Measurements from ENCODE around the gene TFAP2D. TPM values are rescaled to one million over a fixed set of nuclear protein-coding genes. Genes with fewer than 3 reads are reported as not detected.

TFAP2D gene
- total RNA-seq, 1 donor from 2014 or later: not detected

- ATAC-seq: peak; percentile 74
Observed at GRCh38 chr6:50816115-50816675, 102.9 kb downstream of the TFAP2D start.

DNA sequence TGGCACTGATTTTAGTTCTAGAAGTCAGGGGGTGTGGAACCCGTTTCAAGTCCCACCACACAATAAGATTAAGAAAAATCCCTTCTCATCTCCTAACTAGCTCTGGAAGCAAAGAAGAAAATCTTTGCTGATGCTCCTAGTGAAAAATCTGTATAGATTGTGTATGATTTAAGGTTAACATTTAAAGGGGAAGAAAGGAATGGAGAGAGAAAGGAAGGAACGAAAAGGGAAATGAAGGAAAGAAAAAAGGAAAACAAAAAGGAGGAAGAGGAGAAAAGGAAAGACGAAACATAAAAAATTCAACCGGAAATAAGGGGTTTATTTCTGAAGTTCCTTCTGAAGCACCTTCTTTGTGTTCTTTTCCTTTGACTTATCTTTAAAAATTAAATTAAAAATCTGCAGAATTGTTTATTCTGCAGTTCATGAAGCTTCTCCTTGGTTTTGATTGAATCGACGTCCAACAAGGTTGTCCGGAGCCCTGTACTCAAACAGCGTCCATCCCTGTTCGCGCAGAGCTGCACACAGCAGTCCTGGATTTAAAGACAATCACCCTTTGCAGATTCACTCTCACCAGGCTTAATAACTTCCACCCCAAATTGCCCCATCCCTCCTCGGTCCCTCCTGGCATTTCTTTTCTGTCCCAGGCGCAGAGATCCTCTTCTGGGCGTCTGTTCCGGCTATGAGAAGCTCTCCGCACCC, 103.8 kb downstream of the TFAP2D start:
- no peak for ATAC-seq
- intact Hi-C loops (cut with DNase I): loop anchor here (10.0 kb wide), 1 partner anchor 1148 kb away; no protein-coding TSS in a partner anchor
- no peak for DNase-seq (ENCODE audit: low spot score)

More at GRCh38 chr6:50816115-50816675, 102.9 kb downstream of the TFAP2D start:
- intact Hi-C loops (cut with DNase I): loop anchor here (10.0 kb wide), 1 partner anchor 1149 kb away; no protein-coding TSS in a partner anchor
- peak; percentile 89 for DNase-seq (ENCODE audit: low spot score)

DNA sequence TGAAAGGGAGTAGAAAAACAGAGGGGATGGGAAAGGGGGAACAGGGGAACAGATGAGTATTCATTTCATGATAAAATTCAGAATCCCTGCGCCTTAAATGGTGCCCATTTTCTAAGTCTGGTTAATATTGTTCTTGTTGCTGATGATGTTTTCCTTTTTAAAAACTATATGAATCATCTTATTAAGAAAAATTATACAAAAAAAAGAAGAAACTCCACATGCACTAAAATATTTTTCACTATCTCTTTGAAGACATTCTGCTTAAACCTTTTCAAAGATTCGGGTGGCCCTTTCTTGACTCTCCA, 104.3 kb downstream of the TFAP2D start:
- no peak for ATAC-seq
- no peak for DNase-seq (ENCODE audit: low spot score)
- intact Hi-C loops (cut with DNase I): loop anchor here (10.0 kb wide), 1 partner anchor 1147 kb away; no protein-coding TSS in a partner anchor

GRCh38 chr6:50818020-50818419, 104.7 kb downstream of the TFAP2D start:
- ATAC-seq (no peak), DNase-seq (ENCODE audit: low spot score) (no peak)
- intact Hi-C loops (cut with DNase I): loop anchor here (10.0 kb wide), 1 partner anchor 1147 kb away; no protein-coding TSS in a partner anchor

DNA sequence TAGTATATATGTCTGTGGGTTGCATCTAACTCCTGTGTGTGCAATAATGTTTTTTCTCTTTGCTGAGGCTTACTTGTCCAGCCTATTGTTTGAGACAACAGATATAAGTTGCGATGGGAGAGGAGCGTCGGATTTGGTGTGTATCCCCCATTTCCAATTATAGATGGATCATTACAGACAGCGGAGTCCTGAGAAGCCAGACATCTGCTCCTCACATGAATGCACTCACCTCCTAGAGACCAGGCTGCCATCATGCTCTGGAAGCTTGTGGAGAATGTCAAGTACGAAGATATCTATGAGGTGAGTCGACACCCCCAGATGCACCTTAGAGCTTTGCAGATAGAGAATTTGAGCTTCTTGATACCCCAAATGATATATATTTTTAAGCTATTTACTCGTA, 105.3 kb downstream of the TFAP2D start, which contains the start of gene TFAP2B:
Gene TFAP2B (plus strand): TSS at position 199 of the 400 bp plus-strand sequence. CDS start 21 bp downstream, at position 220.
- DNase-seq (ENCODE audit: low spot score): no peak
- intact Hi-C loops (cut with DNase I): loop anchor here (10.0 kb wide), 1 partner anchor 1146 kb away; no protein-coding TSS in a partner anchor
- no peak for ATAC-seq

GRCh38 chr6:50819466-50819903, 106.2 kb downstream of the TFAP2D start:
- intact Hi-C loops (cut with DNase I): loop anchor here (10.0 kb wide), 1 partner anchor 1145 kb away; no protein-coding TSS in a partner anchor
- ATAC-seq (no peak), DNase-seq (ENCODE audit: low spot score) (no peak)

DNA sequence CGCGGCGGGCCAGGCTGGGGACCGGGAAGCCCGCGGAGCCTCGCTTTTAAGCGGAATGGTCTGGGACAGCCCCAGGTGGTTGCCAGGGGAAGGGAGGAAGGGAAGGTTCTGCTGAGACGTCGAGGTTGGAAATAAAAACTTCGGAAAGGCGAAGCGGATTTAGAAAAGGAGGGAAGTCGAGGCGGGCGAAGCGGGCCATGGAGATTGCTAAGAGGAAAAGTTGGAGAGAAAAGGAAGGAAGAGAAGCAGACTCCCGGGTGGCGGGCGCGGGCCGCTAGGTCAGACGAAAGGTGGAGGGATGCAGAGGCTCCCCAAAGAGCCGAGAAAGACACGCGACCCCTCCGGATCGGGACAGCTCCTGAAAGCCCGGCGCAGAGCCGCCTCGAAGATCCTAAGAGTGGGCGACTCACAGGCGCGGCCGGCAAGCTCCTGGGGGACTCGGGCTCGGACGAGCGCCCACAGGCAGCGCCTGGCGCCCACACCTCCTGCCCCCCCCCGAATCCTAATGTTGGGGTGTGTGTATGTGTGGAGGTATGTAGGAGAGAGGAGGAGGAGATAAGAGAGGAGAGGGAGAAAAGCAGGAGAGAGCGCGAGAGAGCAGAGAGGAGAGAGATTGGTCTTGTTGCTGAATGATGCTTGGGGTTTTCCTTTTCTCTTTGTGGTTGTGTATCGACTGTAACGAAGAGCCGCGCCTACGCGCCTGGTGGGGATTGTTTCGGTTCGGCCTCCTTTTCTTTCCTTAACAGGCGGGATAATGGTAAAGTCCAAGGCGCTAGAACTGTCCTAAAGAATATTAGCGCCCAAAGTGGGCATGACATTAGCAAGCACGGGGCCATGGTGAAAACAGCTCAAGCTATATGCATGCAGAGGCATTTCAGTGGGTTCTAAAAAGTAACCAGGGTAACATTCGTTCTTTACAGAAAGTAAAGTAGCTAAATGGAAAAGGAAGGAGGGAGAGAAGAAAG, 106.9 kb downstream of the TFAP2D start:
- no peak for DNase-seq (ENCODE audit: low spot score)
- intact Hi-C loops (cut with DNase I): loop anchor here (10.0 kb wide), 1 partner anchor 1145 kb away; no protein-coding TSS in a partner anchor
- peak; percentile 39 for ATAC-seq

GRCh38 chr6:50820869-50821264, 107.5 kb downstream of the TFAP2D start:
- ATAC-seq (no peak), DNase-seq (ENCODE audit: low spot score) (no peak)
- intact Hi-C loops (cut with DNase I): no loop called here

GRCh38 chr6:50821441-50822077, 108.2 kb downstream of the TFAP2D start:
- ATAC-seq (no peak), DNase-seq (ENCODE audit: low spot score) (no peak)
- intact Hi-C loops (cut with DNase I): no loop called here

DNA sequence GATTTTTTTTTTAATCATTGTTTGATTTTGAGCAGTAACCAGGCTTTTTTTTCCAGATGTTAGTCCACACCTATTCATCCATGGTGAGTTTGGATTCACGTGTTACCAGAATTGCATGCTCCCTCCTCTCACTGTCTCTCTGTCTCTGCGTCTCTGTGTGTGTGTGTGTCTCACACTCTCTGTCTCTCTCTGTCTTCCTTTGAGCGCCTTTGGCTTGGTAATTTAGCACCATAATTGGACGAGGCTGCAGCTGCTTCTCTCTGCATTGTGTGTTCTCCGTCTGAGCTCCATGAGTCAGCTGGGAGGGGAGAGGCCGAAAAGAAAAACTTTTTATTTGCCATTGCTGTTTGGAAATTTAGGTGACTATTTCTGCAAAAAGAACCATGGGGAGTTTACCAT, 108.8 kb downstream of the TFAP2D start:
- DNase-seq (ENCODE audit: low spot score) (no peak), ATAC-seq (no peak)
- intact Hi-C loops (cut with DNase I): no loop called here

Other genes with a start within 250 kb of the TFAP2D start
- gene TFAP2B, start 105.3 kb downstream of the TFAP2D start, total RNA-seq: not detected

Measured in sciatic nerve (tissue), 2 donors.